HG02885 (cell line): ENCODE measurements around the gene CCDC8.
"Not testable (repeated sequence)": the region's sequence is repeated elsewhere in the genome, so short reads cannot be mapped to it uniquely, and the experiment has no call there.

Experiments
- ATAC-seq: cut with Tn5 transposase; IDR thresholded peaks from one replicate; pipeline ENCODE4 v1.9.1; 2021; ENCODE audit warnings: mild to moderate bottlenecking; ENCODE audit not compliant: unreplicated experiment, poor library complexity

Gene CCDC8

GRCh38 chr19:46413262-46414031 lies at the start of gene CCDC8:
Gene CCDC8 (minus strand): TSS chr19:46413564. CDS start chr19:46412810, 754 bp downstream.
- no peak for ATAC-seq

- no peak for ATAC-seq
Observed at GRCh38 chr19:46461537-46461936, 48.2 kb upstream of the CCDC8 start.

- no peak for ATAC-seq
Observed at GRCh38 chr19:46460981-46461380, 47.6 kb upstream of the CCDC8 start.

- ATAC-seq: no peak
Observed at GRCh38 chr19:46460055-46460454, 46.7 kb upstream of the CCDC8 start.

- ATAC-seq: no peak
Observed at GRCh38 chr19:46456930-46457329, 43.6 kb upstream of the CCDC8 start.

GRCh38 chr19:46454244-46454643 lies 40.9 kb upstream of the CCDC8 start:
- no peak for ATAC-seq

GRCh38 chr19:46453661-46454060 lies 40.3 kb upstream of the CCDC8 start:
- ATAC-seq: no peak

- no peak for ATAC-seq
Observed at GRCh38 chr19:46452186-46452585, 38.8 kb upstream of the CCDC8 start.

- ATAC-seq: no peak
Observed at GRCh38 chr19:46451352-46451751, 38.0 kb upstream of the CCDC8 start.

- no peak for ATAC-seq
Observed at GRCh38 chr19:46450737-46451136, 37.4 kb upstream of the CCDC8 start.

- no peak for ATAC-seq
Observed at GRCh38 chr19:46449228-46449627, 35.9 kb upstream of the CCDC8 start.

- ATAC-seq: no peak
Observed at GRCh38 chr19:46448601-46449000, 35.2 kb upstream of the CCDC8 start.

GRCh38 chr19:46447824-46448223 lies 34.5 kb upstream of the CCDC8 start:
- ATAC-seq: no peak

- no peak for ATAC-seq
Observed at GRCh38 chr19:46447006-46447405, 33.6 kb upstream of the CCDC8 start.

- ATAC-seq: no peak
Observed at GRCh38 chr19:46446021-46446420, 32.7 kb upstream of the CCDC8 start.

- ATAC-seq: no peak
Observed at GRCh38 chr19:46442808-46443450, 29.6 kb upstream of the CCDC8 start.

- ATAC-seq: no peak
Observed at GRCh38 chr19:46441866-46442265, 28.5 kb upstream of the CCDC8 start.

- ATAC-seq: not testable (repeated sequence)
Observed at GRCh38 chr19:46435689-46436088, 22.3 kb upstream of the CCDC8 start.

- ATAC-seq: no peak
Observed at GRCh38 chr19:46435009-46435408, 21.6 kb upstream of the CCDC8 start.

GRCh38 chr19:46433470-46433869 lies 20.1 kb upstream of the CCDC8 start:
- not testable (repeated sequence) for ATAC-seq

- ATAC-seq: no peak
Observed at GRCh38 chr19:46431824-46432223, 18.5 kb upstream of the CCDC8 start.

GRCh38 chr19:46429999-46430398 lies 16.6 kb upstream of the CCDC8 start:
- ATAC-seq: no peak
